ENCODE data around the gene RGS3.

DNA sequence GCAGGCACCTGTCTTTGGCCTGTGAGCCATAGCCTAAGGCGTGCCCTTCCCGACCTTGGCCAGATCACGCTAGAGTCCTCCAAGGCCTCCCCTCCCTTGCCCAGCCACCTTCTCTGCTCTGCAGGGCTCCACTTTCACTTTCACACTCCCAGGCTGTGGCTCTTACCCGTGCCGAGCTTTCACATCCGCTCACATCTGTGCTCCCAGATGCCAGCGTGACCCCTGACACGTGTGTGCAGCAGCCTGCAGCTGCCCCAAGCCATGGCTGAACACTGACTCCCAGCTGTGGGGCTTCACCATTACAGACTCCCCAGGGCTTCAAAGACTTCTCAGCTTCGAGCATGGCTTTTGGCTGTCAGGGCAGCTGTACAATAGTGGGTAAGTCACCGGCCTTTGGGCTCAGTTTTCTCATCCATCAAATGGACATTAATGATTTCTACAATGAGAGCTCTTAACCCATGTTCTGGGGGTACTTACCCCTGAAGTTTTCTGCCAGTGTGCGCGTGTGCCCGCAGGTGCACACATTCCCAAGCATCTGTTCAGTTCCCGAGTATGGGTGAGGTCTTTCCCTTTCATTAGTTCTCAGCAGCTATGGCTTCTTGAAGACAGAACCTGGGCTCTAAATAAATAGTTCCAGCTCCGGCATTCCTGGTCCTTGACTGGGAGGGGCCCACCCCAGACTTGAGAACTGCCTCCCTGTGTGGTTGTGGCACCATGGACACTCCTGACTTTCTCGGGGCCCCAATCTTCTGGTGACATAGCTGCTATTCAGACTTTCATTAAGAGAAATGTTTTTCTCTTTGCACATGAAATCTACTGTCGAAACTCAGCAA is 118.6 kb downstream of the RGS3 start:
- no peak for TF ChIP-seq POLR2A (IDR thresholded peaks at IDR 0.05)
- TF ChIP-seq, protein P1, sequence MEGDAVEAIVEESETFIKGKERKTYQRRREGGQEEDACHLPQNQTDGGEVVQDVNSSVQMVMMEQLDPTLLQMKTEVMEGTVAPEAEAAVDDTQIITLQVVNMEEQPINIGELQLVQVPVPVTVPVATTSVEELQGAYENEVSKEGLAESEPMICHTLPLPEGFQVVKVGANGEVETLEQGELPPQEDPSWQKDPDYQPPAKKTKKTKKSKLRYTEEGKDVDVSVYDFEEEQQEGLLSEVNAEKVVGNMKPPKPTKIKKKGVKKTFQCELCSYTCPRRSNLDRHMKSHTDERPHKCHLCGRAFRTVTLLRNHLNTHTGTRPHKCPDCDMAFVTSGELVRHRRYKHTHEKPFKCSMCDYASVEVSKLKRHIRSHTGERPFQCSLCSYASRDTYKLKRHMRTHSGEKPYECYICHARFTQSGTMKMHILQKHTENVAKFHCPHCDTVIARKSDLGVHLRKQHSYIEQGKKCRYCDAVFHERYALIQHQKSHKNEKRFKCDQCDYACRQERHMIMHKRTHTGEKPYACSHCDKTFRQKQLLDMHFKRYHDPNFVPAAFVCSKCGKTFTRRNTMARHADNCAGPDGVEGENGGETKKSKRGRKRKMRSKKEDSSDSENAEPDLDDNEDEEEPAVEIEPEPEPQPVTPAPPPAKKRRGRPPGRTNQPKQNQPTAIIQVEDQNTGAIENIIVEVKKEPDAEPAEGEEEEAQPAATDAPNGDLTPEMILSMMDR (IDR thresholded peaks at IDR 0.05 in 8 of 11, conservative IDR thresholded peaks at IDR 0.05 in 3 of 11) = peak in 10 of 11 experiments; percentile 58 to 83 (median 67)
